NCI-H128 (cell line): ENCODE data around the gene SIPA1.
"Not testable (repeated sequence)": the region's sequence is repeated elsewhere in the genome, so short reads cannot be mapped to it uniquely, and the experiment has no call there.

Experiments used
- DNase-seq: peaks from one replicate; lab custom pipeline; 2025; ENCODE audit not compliant: unreplicated experiment; lab: John Stamatoyannopoulos, UW

SIPA1 gene

DNA sequence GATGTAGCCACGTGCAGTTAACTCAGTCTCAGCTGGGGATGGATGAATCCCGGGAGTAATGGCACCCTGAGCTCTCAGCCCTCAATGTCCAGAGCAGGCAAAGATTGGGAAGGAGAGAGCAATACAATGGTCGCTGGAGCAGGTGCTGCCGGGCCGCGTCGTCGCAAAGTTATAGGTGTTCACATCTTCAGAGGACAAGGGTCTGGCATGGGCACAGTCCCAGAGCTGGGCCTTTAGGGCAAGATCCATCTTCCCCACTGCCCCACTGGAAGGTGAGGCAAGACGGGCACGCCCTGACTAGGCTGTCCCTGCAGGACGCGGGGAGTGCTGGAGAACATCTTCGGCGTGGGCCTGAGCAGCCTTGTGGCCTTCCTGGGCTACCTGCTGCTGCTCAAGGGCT lies 14.7 kb upstream of the SIPA1 start:
- DNase-seq: no peak

DNA sequence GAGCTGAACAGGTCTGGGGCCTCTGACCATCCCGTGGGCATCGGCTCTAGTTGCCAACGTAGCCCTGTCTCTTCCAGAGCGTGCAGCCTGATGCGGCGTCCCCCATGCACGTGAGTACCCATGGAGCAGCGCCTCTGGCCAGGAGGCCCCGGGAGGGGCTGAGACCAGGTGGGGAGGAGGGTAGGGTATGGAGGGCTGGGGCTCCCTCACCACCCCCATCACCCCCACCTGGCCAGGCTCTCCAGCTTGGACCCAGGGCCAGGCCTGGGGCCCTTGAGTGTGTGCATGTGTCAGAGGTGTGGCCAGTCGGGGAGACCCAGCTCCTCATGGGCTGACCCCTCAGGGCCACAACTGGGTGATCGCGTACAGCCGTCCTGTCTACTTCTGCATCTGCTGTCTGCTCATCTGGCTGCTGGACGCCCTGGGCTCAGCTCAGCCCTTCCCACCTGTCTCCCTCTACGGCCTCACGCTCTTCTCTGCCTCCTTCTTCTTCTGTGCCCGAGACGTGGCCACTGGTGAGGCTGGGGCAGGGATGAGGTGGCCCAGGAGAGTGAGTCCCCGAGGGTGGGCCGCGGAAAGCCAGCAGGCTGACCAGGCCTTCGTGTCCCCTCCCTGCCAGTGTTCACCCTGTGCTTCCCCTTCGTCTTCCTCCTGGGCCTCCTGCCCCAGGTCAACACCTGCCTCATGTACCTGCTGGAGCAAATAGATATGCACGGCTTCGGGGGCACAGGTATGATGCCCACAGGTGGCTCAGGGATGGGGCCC lies 13.9 kb upstream of the SIPA1 start:
- DNase-seq: no peak

- DNase-seq: no peak
Observed at GRCh38 chr11:65624931-65625627, 12.8 kb upstream of the SIPA1 start.

GRCh38 chr11:65625628-65626342 lies 12.1 kb upstream of the SIPA1 start:
- DNase-seq: peak; percentile 9

DNA sequence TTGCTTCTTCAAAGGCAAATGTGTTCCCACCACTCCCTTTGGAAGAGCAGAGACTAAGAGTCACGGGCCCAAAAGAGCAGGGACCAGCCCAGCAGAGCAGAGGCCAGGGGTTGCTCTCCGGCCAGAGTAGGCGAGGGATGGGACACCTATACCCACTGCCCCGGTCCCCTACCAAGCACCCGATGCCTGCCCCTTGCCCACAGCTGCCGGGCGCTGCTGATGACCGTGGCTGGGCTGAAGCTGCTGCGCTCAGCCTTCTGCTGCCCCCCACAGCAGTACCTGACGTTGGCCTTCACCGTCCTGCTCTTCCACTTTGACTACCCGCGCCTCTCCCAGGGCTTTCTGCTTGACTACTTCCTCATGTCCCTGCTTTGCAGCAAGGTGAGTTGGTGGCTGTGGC lies 10.7 kb upstream of the SIPA1 start:
- DNase-seq: no peak

GRCh38 chr11:65629579-65629978 lies 8.3 kb upstream of the SIPA1 start:
- no peak for DNase-seq

GRCh38 chr11:65630215-65630614 lies 7.7 kb upstream of the SIPA1 start:
- no peak for DNase-seq

- DNase-seq: no peak
Observed at GRCh38 chr11:65633390-65634108, 4.4 kb upstream of the SIPA1 start.

- DNase-seq: no peak
Observed at GRCh38 chr11:65634109-65634436, 3.8 kb upstream of the SIPA1 start.

DNA sequence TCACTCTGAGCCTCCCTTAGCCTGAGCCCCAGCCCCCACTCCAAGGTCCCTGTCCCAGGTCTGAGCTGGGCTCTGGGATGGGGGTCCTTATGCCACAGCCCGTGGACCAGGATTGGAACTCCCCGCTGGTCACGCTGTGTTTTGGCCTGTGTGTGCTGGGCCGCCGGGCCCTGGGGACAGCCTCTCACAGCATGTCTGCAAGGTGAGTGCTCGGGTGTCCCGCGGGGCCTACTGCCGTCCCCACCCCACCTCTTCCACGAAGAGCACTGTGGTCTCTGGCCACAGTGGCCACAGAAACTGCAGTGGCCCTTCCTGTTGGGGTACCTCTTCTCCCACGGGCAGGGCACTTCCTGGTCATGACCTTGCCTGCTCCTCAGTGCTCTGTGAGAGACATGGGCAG lies 3.5 kb upstream of the SIPA1 start:
- DNase-seq: no peak

- DNase-seq: no peak
Observed at GRCh38 chr11:65634905-65635731, 2.8 kb upstream of the SIPA1 start.

GRCh38 chr11:65636108-65637031 lies 1.5 kb upstream of the SIPA1 start:
- DNase-seq: no peak

- DNase-seq: no peak
Observed at GRCh38 chr11:65637032-65637557, 806 bp upstream of the SIPA1 start.

GRCh38 chr11:65639228-65639597 lies 1.3 kb downstream of the SIPA1 start:
- not testable (repeated sequence) for DNase-seq

- DNase-seq: no peak
Observed at GRCh38 chr11:65639623-65640482, 2.0 kb downstream of the SIPA1 start.

DNA sequence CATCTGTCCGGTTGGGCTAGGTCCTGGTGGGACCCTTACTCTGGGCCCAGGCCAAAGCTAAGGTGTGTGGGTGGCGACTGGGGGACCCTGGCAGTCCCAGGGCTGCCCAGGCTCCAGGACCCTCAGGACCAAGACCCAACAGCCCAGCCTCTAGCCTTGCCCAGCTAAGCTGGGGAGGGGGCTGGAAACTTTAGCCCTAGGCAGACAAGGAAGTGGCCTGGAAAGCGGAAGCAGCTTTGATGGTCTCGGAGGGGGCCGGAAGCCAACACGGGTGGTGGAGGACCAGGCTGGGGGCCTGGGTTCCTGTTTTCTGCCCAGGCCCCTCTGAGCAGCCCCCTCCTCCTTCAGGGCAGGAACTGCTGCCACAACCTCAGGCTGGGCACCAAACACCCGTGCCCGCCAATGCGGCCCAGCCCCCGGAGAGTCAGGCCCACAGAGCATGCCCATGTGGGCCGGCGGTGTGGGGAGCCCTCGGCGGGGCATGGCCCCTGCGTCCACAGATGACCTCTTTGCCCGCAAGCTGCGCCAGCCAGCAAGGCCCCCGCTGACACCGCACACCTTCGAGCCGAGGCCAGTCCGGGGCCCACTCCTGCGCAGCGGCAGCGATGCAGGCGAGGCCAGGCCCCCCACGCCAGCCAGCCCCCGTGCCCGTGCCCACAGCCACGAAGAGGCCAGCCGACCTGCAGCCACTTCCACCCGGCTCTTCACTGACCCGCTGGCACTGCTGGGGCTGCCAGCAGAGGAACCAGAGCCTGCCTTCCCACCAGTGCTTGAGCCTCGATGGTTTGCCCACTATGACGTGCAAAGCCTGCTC lies 2.8 kb downstream of the SIPA1 start:
- no peak for DNase-seq

GRCh38 chr11:65641297-65642013 lies 3.6 kb downstream of the SIPA1 start:
- DNase-seq: no peak
